HG03139 (cell line): ENCODE measurements around the gene OR51S1.
"Not testable (repeated sequence)": the region's sequence is repeated elsewhere in the genome, so short reads cannot be mapped to it uniquely, and the experiment has no call there.

Experiments
- ATAC-seq: cut with Tn5 transposase; IDR thresholded peaks from one replicate; pipeline ENCODE4 v1.9.1; 2021; ENCODE audit not compliant: unreplicated experiment

Gene OR51S1, protein sequence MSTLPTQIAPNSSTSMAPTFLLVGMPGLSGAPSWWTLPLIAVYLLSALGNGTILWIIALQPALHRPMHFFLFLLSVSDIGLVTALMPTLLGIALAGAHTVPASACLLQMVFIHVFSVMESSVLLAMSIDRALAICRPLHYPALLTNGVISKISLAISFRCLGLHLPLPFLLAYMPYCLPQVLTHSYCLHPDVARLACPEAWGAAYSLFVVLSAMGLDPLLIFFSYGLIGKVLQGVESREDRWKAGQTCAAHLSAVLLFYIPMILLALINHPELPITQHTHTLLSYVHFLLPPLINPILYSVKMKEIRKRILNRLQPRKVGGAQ

DNA sequence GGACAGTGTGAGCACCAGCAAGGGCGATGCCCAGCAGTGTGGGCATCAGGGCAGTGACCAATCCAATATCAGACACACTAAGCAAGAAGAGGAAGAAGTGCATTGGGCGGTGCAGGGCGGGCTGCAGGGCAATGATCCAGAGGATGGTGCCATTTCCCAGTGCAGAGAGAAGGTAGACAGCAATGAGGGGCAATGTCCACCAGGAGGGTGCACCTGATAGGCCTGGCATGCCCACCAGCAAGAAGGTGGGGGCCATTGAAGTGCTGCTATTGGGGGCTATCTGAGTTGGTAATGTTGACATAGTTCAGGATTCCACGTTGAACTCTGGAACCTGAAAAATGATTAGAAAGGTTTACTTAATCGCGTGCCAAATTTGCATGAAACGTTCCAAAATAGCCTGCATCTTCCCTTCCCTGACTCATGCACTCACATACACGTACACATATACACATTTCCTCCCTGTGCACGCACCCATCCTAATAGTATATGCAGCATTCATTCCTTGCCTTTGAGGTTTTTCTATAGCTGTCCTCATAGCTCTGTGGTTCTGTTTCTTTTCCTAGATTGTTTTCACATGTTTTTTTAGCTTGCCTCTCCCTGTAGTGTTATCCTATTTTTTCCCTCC is at the start of gene OR51S1:
TSS of gene OR51S1 (minus strand) at position 301 of the 625 bp plus-strand sequence. CDS start at position 301, 0 bp downstream.
- ATAC-seq, result no peak

DNA sequence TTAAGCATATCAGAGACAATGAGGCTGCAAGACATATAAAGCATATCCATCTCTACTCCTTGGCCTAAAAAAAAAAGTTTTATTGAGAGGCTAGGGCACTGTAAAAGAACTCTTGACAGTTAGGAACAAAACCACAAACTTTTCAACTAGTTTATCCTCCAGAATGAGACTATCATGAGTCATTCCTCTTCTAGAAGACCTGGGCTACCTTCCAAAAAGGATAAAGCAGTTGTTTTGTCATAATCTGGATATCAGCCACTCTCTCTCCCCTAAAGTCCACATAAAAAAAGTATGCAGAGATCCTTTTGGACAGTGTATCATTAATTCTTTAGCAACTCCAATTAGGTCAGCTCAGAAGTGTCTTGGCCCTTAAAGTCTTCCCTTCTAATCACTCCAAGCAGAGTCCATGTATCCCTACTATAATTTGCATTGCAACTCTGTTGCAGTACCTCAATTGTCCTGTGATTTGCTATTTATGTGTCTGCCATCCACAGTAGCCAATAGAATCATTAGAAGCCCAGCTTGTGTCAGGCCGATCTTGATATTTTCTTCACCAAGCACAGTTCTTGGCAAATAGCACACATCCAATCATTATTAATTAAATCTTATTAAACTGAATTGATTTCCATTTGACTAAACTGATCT is 43.1 kb upstream of the OR51S1 start:
- no peak for ATAC-seq

DNA sequence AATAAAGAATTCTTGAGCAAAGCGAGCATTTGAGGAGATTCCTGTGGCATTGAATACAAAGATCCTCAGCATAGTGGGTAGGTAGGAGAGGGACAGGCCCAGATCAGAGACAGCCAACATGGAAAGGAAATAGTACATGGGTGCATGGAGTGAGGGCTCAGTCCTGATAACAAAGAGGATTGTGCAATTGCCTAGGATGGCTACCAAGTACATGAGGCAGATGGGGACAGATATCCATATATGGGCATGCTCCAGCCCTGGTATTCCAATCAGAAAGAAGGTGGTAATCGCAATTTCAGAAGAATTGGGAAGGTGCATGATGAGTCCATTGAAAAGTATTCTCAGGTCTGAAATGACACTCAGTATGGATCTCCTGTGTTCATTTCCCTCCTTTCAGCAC is 41.3 kb upstream of the OR51S1 start:
- ATAC-seq, result no peak

DNA sequence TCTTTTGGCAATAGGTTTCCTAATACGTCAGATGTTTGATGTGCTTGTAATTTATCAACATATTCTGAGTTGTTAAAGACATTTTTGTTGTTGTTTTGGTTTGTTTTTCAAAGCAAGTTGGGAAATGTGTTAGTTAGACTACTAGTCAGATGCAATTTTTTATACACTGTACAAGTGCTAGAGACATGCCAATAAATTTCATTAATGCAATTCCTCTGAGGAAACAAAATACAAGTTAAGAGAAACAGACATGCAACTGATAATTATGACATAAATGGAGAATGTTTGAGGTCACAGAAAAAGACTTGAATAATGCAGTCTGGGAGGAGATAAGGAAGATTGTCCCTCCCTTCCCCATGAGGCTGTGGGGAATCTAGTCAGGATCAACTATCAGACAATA is 38.6 kb upstream of the OR51S1 start:
- no peak for ATAC-seq

DNA sequence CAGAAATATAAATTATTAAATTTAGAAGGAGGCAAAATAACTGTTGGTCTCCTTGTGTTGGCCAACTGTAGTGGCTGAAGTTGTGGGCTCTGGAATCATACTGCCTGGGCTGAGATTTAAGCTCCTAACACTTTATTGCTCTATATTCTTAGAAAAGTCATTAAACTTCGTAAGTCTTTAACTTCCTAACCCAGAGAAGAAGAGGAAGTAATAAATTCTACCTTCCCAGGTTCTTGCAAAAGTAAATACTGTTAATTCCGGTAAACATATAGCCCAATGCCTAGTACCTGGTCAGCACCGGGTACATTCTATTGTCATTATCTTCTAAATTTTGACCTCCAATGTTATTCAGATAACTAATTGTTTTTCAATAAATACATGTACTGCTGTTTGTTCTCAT is 37.2 kb upstream of the OR51S1 start:
- no peak for ATAC-seq

DNA sequence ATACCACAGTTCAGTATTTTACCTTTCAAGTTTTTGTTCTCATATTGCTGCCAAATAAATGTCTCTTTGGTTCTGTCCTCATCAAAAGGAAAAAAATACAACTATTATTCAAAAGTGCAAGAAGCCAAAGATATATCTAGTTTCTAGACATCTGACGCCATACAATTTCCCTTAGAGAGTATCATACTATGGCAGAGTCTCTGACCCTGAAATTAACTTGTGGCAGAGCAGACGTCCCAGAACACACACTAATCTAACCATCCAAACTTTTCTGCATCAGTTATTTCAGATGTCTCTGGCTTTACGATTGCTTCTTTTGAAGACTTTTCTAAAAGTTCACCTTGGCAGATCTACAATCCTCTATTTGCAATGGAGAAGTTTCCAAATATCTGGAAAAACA is 35.4 kb upstream of the OR51S1 start:
- no peak for ATAC-seq

DNA sequence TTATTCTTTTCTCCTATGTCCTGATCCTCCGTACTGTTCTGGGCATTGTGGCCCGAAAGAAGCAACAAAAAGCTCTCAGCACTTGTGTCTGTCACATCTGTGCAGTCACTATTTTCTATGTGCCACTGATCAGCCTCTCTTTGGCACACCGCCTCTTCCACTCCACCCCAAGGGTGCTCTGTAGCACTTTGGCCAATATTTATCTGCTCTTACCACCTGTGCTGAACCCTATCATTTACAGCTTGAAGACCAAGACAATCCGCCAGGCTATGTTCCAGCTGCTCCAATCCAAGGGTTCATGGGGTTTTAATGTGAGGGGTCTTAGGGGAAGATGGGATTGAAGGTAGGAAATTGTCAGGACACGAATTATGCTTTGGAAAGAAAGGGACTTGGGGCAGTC is 33.5 kb upstream of the OR51S1 start:
- no peak for ATAC-seq

DNA sequence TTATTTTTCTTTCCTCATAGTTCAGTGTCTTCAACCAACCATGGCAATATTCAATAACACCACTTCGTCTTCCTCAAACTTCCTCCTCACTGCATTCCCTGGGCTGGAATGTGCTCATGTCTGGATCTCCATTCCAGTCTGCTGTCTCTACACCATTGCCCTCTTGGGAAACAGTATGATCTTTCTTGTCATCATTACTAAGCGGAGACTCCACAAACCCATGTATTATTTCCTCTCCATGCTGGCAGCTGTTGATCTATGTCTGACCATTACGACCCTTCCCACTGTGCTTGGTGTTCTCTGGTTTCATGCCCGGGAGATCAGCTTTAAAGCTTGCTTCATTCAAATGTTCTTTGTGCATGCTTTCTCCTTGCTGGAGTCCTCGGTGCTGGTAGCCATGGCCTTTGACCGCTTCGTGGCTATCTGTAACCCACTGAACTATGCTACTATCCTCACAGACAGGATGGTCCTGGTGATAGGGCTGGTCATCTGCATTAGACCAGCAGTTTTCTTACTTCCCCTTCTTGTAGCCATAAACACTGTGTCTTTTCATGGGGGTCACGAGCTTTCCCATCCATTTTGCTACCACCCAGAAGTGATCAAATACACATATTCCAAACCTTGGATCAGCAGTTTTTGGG is 33.0 kb upstream of the OR51S1 start, which contains the start of gene OR51T1:
TSS of gene OR51T1 (plus strand) at position 41 of the 641 bp plus-strand sequence. CDS start at position 41, 0 bp downstream.
- ATAC-seq, result no peak

DNA sequence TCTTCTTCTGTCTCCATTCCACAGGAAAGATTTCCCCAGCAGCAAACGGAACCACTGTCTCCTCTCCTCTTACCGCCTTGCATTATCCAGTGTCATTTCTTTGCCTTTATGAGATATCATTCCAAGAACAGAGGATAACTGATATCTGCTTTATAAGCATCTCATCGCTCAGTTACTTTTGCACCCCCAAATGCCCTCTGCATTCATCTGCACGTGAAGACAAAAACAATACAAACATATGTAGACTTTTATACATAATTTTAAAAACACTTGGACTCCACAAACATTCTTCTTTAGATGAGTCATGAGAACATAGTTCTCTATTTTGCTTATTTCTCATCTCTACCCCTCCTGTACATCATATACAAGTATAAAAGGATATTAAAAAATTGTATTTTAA is 32.2 kb upstream of the OR51S1 start:
- ATAC-seq, result no peak

DNA sequence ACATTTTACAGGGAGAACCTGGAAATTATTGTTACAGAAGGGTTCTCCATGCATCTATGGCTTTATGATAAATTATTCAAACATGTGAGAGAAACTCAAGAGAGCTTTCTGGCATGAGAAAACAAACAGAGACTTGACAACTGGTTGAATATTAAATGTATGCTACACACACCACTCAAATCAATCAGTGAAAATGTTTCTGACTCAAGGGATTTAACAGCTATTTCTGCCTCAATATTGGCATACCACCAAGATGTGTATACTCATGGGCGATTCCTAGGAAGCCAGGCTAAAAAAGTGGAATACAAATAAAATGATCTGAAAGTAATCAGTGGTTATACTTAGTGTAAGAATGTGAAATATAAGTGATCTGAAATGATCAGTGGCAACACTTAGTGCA is 16.8 kb upstream of the OR51S1 start:
- no peak for ATAC-seq

DNA sequence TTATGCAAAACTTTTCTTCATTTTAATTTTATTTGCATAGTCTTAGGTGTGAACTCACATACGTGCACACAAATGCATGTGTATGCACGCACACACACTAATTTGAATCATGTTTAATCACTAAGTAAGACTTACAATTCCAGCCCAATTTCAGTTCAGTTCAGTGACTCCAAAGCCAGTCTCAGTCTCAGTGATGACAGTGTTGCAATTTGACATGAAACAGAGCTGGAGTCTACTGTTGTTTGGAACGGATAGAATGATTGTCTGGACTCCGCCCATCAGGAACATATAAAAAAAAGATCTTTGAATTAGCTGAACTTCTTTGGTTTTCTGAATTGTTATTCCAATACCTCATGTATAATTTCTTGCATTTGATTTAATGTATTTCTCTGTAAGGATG is 14.9 kb upstream of the OR51S1 start:
- no peak for ATAC-seq

DNA sequence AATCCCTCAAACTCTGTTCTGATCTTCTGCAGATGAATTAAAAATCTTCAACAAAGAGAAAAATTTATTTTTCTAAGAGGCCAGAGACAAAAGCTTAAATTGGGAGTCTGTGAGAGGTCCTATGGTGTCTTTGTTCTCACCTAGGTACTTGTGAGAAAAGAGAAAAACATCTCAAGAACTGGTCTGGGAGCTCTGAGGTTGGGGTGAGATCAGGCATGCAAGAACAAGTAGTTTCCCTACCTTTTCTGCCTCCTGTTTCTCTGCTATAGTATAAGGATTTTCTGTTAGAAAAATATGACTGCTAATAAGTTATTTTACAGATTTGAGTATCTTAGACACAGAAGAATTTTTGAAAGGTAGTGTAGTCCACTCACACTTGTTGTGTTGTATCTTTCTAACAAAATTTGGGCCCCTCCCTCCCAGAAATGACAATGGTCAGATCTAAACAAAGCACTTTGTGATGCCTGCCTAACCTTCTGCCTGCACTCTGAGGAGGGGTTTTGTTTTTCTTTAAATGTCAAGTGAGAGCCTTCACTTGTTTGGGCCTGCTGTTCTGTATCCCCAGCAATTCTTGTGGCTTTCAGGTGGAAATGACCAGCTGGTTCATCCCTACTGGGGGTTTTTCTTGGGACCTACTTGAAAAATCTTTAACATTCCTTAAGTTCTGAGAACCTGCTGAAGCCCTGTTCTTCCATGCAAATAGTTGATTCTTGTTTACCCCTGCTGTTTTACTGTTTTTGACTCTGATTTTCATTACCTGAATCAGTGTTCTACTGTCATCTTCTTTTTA is 13.6 kb upstream of the OR51S1 start:
- ATAC-seq, result no peak

DNA sequence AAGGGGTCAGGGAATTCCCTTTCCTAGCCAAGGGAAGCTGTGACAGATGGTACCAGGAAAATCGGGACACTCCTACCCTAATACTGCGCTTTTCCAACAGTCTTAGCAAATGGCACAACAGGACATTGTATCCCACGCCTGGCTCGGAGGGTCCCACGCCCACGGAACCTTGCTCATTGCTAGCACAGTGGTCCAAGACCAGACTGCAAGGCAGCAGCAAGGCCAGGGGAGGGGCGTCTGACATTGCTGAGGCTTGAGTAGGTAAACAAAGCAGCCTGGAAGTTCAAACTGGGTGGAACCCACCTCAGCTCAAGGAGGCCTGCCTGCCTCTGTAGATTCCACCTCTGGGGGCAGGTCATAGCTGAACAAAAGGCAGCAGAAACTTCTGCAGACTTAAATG is 5.3 kb upstream of the OR51S1 start:
- not testable (repeated sequence) for ATAC-seq

DNA sequence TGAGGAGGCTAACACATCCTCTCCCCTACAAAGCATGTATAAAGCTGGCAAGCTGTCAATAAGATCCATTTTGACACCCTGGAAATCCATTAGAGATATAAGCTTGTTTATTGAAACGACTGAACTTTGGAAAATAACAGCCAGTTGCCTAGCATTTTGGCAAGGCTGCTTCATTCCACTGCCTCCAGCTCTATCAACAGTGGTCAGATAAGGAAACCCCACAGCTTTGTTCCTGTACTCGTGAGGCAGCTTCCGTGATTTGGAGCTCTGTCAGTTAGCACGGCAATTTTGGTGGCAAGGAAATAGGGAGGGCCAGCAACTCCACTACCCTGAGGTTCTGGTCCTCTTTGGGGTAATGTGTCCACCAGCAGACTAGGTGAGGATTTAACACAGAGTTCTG is 2.0 kb upstream of the OR51S1 start:
- no peak for ATAC-seq

DNA sequence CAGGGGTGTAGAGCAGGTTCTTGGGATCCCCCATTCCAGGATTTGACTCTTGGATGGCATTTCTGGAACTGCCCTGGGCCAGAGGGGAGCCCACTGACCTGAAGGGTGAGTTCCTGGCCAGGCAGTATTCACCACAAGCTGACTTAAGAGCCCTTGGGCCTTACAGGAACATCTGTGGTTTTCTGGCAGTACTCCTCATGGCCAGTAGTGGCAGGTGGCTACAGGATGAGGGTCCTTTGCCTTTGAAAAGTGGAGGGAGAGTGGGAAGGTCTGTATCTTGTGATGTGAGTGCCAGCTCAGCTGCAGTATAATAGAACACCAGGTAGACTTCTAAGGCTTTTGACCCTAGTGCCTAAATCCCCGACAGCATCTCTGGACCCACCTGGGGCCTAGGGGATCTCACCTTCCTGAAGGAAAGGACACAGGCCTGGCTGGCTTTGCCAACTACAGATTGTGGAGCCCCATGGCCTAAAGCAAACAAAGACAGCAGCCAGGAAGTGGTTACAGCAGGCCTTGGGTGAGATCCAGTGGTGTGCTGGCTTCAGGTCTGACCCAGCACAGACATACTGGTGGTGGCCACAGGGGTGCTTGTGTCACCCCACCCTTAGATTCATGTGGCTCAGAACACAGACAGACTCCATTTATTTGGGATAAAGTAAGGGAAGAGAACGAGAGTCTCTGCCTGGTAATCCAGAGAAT is 9.0 kb downstream of the OR51S1 start:
- ATAC-seq, result no peak

DNA sequence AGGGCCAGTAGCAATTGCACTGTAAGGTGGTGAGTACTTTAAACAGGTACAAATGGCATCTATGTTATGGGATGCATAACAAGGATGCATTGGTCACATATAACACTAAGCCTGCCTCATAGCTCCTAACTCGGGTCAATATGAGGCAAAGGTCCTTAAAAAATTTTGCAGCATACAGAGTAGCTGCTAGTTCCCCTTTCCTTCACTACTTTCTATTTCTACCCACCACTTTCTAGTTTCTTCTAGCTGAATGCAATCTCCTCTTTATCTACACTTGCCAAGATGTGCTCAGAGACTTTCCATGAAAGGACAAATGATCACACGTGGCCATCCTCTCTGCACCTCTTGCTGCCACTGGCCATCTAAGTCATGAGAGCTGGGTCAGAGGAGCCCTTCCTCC is 18.1 kb downstream of the OR51S1 start:
- ATAC-seq, result no peak

DNA sequence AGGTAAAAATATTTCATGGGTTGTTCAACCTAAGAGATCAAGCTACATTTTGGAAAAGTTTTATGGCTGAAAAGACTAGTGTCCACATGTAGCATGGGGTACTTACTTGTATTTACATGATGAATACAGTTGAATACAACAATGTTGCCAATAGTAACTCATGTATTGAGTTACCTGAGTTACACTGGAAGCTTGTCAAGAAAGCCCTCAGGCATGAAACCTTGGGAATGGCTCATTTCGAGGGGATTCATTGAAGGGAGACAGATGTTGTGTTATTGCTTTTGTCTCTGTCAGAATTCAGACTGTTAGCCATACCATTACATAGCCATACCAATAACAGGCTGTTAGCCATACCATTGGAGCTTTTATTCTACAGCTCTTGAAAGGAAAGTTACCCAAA is 18.7 kb downstream of the OR51S1 start:
- no peak for ATAC-seq

DNA sequence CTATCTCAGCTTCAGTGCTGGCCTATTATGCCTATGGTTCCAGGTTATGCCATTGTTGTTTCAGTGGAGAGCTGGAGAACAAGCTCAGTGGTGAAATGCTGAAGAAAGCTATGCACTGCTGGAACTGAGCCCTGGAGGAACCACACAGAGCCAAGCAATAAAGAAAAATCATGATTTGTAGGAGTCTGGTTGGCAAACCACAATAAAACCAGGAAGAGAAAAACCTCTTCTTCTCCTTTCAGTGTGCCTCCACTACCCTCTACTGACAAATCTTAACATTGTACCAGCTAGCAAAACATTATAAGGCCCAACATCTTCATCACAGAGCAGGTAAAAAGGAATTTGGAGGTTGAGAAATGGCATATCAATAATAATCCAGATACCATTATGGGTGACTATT is 22.6 kb downstream of the OR51S1 start:
- ATAC-seq, result no peak

DNA sequence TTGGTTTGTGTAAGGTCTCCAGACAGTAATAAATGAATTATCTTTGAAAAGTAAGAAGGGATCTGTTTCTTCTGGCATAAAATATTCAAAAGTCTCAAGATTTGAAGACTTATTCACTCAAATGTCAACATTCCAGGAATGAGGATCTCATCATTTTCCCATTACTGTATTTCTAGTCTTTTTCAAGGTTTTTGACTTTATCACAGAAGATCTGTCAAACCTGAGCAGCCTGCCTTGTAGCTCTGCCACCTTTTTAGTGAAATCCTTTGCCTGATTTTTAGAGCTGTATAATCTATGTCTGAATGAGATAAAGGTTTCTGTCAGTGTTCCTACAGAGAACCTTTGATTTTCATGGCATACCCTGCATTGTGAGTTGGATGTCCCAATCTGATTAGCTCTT is 23.9 kb downstream of the OR51S1 start:
- no peak for ATAC-seq

DNA sequence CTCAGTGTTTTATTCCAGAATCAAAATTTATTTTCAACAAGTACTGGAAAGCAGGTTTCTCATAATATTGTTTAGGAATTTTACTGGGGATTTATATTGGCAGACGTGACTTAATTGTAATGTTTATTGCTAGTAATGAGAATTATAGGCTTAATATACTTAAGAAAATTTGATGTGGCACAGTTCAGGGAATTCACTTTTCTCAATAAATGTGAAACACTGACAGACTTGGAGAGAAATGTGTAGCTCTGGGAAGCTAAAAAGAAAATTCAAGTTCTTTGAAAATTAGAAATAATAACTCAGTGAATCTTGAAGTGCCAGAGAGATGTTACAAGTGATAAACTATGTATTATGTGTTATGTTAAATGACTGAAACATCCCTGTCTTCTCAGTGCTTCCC is 28.0 kb downstream of the OR51S1 start, which contains the start of gene OR51F2:
TSS of gene OR51F2 (plus strand) at position 301 of the 400 bp plus-strand sequence. CDS start 101 bp downstream, outside the sequence.
- ATAC-seq, result no peak
